Spleen (tissue), 11 donors: ENCODE data around the gene EIF3F. TPM values are rescaled to one million over a fixed set of nuclear protein-coding genes. Genes with fewer than 3 reads are reported as not detected.

Experiments
- DNase-seq: peaks from one replicate; pipeline ENCODE4 v3.0.0-alpha.2; 2020
- H3K27ac ChIP-seq, 8 donors: fragments of 200-600 bp; sonication (generic) in 7 of 8; 1 replicate in 4 of 8; 2 replicates in 4 of 8; pipeline versions ENCODE4 v1.5.0 to v1.8.0; 2016 to 2021; ENCODE audit warnings: inconsistent platforms in 4 of 8, mild to moderate bottlenecking in 4 of 8, moderate library complexity in 1 of 8
- H3K27me3 ChIP-seq, 7 donors: fragments of 200-600 bp; sonication (generic) in 6 of 7; replicated peaks in 1 of 7; 1 replicate in 4 of 7; 2 replicates in 3 of 7; pipeline versions ENCODE4 v1.5.0 to v1.8.0; 2016 to 2021; ENCODE audit warnings: inconsistent platforms in 3 of 7, mild to moderate bottlenecking in 1 of 7
- H3K36me3 ChIP-seq, 6 donors: fragments of 200-600 bp; sonication (generic) in 5 of 6; 1 replicate in 4 of 6; 2 replicates in 2 of 6; pipeline versions ENCODE4 v1.5.0 to v1.8.0; 2016 to 2021; ENCODE audit warnings: inconsistent platforms in 2 of 6
- H3K4me1 ChIP-seq, 6 donors: fragments of 200-600 bp; sonication (generic) in 5 of 6; 1 replicate in 3 of 6; 2 replicates in 3 of 6; pipeline versions ENCODE4 v1.5.0 to v1.8.0; 2016 to 2021; ENCODE audit warnings: inconsistent platforms in 3 of 6
- H3K4me3 ChIP-seq, 8 donors: fragments of 200-600 bp; sonication (generic) in 7 of 8; 1 replicate in 4 of 8; 2 replicates in 4 of 8; pipeline versions ENCODE4 v1.5.0 to v1.8.0; 2016 to 2021; ENCODE audit warnings: inconsistent platforms in 4 of 8, mild to moderate bottlenecking in 4 of 8, moderate library complexity in 2 of 8
- H3K9me3 ChIP-seq, 8 donors: fragments of 200-600 bp; sonication (generic) in 7 of 8; 1 replicate in 4 of 8; 2 replicates in 4 of 8; pipeline versions ENCODE4 v1.5.0 to v1.8.0; 2016 to 2021; ENCODE audit warnings: inconsistent platforms in 4 of 8
- CTCF ChIP-seq, 11 experiments: fragments of 200-600 bp in 7 of 11; fragments of 450-650 bp in 4 of 11; sonication (generic) in 4 of 11; IDR thresholded peaks in 8 of 11; conservative IDR thresholded peaks in 3 of 11; 1 replicate in 7 of 11; 2 replicates in 4 of 11; pipeline versions ENCODE4 v1.4.0 to v1.8.0; 2016 to 2021; ENCODE audit warnings: antibody characterized with exemption in 11 of 11, inconsistent platforms in 4 of 11, mild to moderate bottlenecking in 1 of 11
- POLR2A ChIP-seq, 3 donors: fragments of 450-650 bp; IDR thresholded peaks; one replicate each; pipeline ENCODE4 v1.5.1; 2017; ENCODE audit warnings: antibody characterized with exemption in 3 of 3, mild to moderate bottlenecking in 1 of 3
- POLR2AphosphoS5 ChIP-seq, 3 donors: sonication (generic); formaldehyde crosslinking; IDR thresholded peaks; one replicate each; pipeline ENCODE4 v1.5.1; 2017; ENCODE audit warnings: antibody characterized with exemption in 3 of 3
- WGBS, 5 donors: extraction: QIAGEN DNeasy Blood & Tissue Kit in 3 of 5; methylation state at CpG; one replicate each; pipeline versions ENCODE4 v1.1.5 to v1.1.7; 2013 to 2018; 5-methylcytosine and 5-hydroxymethylcytosine counted together
- intact Hi-C: fragments of 100-400 bp; cut with DNase I; formaldehyde crosslinking; loops from one replicate; pipeline ENCODE4 v1.15.0; 2023; ENCODE audit warnings: low total_unique reads
- polyA plus RNA-seq, 3 donors: library from polyadenylated mRNA; stranded (reverse); fragments of 200-250 nt; gene quantifications; one replicate each; pipeline ENCODE4 v1.2.1, GENCODE V29; 2013
- total RNA-seq, 7 donors: library from RNA; depleted of rRNA in 3 of 7; stranded (reverse); fragments of >200 nt in 3 of 7; fragmentation: NEBNext Ultra II Directional in 4 of 7; extraction: Animal tissue kit (Norgen Biotek cat#: 25700) in 4 of 7; gene quantifications; one replicate each; pipeline versions ENCODE4 v1.1.0 to v1.2.1, GENCODE V29; 2016 to 2021
- donor health status: healthy with polysubstance abuse.
- donor health status: DM: no; HTN: no; CAD: no; lungs with moderate emphysema.
- donor health status: DM: no; HTN: no; CAD: no.
- donor health status: Bipolar disorder and iron deficiency.
- donor health status: healthy.
- donor health status: DM: no; HTN: no; CAD: no.
- donor health status: DM: yes; HTN: yes; CAD: no.

Gene EIF3F
- total and polyA plus RNA-seq, 10 donors: 189 to 437 (median 216) TPM

- TF ChIP-seq CTCF (IDR thresholded peaks at IDR 0.05 in 8 of 11, conservative IDR thresholded peaks at IDR 0.05 in 3 of 11) (peak; percentile 37 to 78 (median 63)), POLR2A (IDR thresholded peaks at IDR 0.05) (no peak)
- no peaks in the 10 kb centered on the region for H3K4me1 ChIP-seq
- DNase-seq: no peak
- no peak overlapping the region for H3K27ac ChIP-seq
- intact Hi-C loops: no loop called here
- no peaks in the 10 kb centered on the region for H3K9me3 ChIP-seq
- no peaks in the 10 kb centered on the region for H3K36me3 ChIP-seq
- H3K27me3 ChIP-seq: peaks cover 0 to 16% (median 0%) of the 10 kb centered on the region in 7 donors
- no peak overlapping the region for H3K4me3 ChIP-seq
Observed at GRCh38 chr11:8006349-8006977, 19.3 kb downstream of the EIF3F start.

DNA sequence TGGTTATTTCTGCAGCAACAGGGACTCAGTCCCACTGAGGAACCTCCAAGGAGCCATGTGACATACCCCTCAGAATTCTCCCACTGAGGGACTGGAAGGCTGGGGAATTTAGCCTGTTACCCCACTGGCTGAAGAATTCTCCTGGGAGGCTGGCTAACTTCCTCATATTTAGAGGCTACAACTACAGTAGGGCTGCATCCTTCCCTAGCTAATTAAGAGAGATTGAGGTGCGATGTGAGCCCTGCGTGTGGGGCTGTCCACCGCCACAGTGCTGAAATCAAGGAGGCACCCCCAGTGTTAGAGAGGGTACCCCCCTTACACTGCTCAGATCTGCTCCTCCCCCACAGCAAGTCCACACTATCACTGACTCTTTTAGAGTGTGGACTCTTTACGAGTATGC lies 21.1 kb downstream of the EIF3F start:
- Histone ChIP-seq H3K36me3 (no peaks in the 10 kb centered on the region), H3K4me3 (no peak overlapping the region), H3K27me3 (peaks cover 0 to 26% (median 0%) of the 10 kb centered on the region in 7 donors), H3K4me1 (no peaks in the 10 kb centered on the region), H3K27ac (no peak overlapping the region), H3K9me3 (no peaks in the 10 kb centered on the region)
- no peak for TF ChIP-seq POLR2A (IDR thresholded peaks at IDR 0.05)
- TF ChIP-seq CTCF (IDR thresholded peaks at IDR 0.05 in 8 of 11, conservative IDR thresholded peaks at IDR 0.05 in 3 of 11): no peak
- no peak for TF ChIP-seq POLR2AphosphoS5 (IDR thresholded peaks at IDR 0.05)
- 39 to 64% (median 43%) methylated on average over 4 of the region's 4 CpGs for WGBS, 5 donors
- DNase-seq: no peak
- intact Hi-C loops: no loop called here

DNA sequence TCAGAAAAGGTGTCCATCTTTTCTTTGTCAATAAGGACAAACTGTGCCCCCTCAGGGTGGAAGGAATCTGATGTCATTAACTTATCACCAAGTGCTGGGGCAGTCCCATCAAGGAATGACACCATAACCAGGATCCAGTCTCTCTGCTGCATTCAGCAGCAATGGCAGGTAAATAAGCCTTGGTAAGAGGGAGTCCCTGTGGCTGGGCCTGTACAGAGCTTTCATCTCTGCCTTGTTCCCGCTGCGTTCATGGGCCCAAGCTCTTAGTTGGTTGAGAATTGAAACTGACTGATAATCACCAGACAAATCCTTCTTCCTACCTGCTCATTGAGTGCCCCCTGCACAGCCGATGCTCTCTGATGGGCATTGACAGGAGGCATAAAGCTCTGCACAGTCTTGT lies 22.7 kb downstream of the EIF3F start:
- H3K4me1 ChIP-seq: no peaks in the 10 kb centered on the region
- TF ChIP-seq CTCF (IDR thresholded peaks at IDR 0.05 in 8 of 11, conservative IDR thresholded peaks at IDR 0.05 in 3 of 11): no peak
- TF ChIP-seq POLR2A (IDR thresholded peaks at IDR 0.05): no peak
- H3K4me3 ChIP-seq: no peak overlapping the region
- intact Hi-C loops: no loop called here
- DNase-seq: no peak
- 90 to 95% (median 92%) methylated on average over 3 of the region's 3 CpGs for WGBS, 5 donors
- H3K36me3 ChIP-seq: no peaks in the 10 kb centered on the region
- H3K27ac ChIP-seq: no peak overlapping the region
- peaks cover 0 to 26% (median 0%) of the 10 kb centered on the region in 7 donors for H3K27me3 ChIP-seq
- no peaks in the 10 kb centered on the region for H3K9me3 ChIP-seq

DNA sequence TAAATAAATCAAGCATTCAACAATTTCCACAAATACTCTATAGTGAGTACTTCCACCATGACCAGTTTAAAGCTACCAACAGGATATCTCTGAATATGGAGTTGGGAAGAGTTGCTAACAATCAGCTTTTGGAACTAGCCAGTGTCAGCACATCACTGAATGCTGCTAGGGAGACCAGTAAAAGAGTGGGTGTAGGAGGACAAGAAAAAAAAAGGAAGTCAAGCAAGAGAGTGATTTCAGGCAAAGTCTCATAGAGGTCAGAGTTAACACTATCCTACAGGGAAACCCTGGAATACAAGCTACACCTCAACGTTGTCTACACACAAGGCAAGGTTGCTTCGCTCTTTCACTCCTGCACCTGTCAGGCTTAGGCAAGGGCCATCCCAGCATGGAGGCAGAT lies 24.2 kb downstream of the EIF3F start:
- no peaks in the 10 kb centered on the region for H3K4me1 ChIP-seq
- no peaks in the 10 kb centered on the region for H3K36me3 ChIP-seq
- H3K27ac ChIP-seq: no peak overlapping the region
- TF ChIP-seq CTCF (IDR thresholded peaks at IDR 0.05 in 8 of 11, conservative IDR thresholded peaks at IDR 0.05 in 3 of 11) (no peak), POLR2A (IDR thresholded peaks at IDR 0.05) (no peak), POLR2AphosphoS5 (IDR thresholded peaks at IDR 0.05) (no peak)
- intact Hi-C loops: no loop called here
- H3K27me3 ChIP-seq: peaks cover 0 to 33% (median 0%) of the 10 kb centered on the region in 7 donors
- no peak for DNase-seq
- WGBS, 5 donors: 60 to 82% (median 74%) methylated on average over 2 of the region's 2 CpGs
- no peak overlapping the region for H3K4me3 ChIP-seq
- no peaks in the 10 kb centered on the region for H3K9me3 ChIP-seq
